Endothelial cell of umbilical vein (primary cell): ENCODE measurements around the gene DSC1. TPM values are rescaled to one million over a fixed set of nuclear protein-coding genes. Genes with fewer than 3 reads are reported as not detected.

Source experiments
- BruUV-seq: library from RNA; stranded (reverse); fragments of 400-500 nt; replicated peaks from 2 replicates; lab custom pipeline; 2021; lab: Mats Ljungman, UMichigan
- CTCF ChIA-PET: fragments of 300-600, 350-600 bp; sonication (Branson Sonifier 250); formaldehyde crosslinking; loops from one replicate; lab custom pipeline; 2021; ENCODE audit warnings: antibody characterized with exemption, inconsistent platforms; lab: Charles Lee
- POLR2A ChIA-PET: fragments of 300-600, 350-600 bp; sonication (Branson Sonifier 250); formaldehyde crosslinking; loops from one replicate; lab custom pipeline; 2021; ENCODE audit warnings: antibody characterized with exemption, inconsistent platforms; lab: Charles Lee
- DNase-seq: peaks from one replicate; pipeline ENCODE4 v3.0.0-alpha.2; 2011; ENCODE audit warnings: low read depth, low spot score
- FAIRE-seq: peaks from 2 replicates; lab custom pipeline; 2011; peaks lifted over from hg19 to GRCh38; lab: Jason Lieb, UNC
- H2AFZ ChIP-seq: 2 replicates; pipeline ENCODE4 v1.6.0; 2012; ENCODE audit warnings: low read depth, low read length, control low read depth, inconsistent platforms
- H3K27ac ChIP-seq: 2 replicates; pipeline ENCODE4 v1.5.1; 2011; ENCODE audit warnings: low read depth, mild to moderate bottlenecking, control low read depth, low read length, moderate library complexity; ENCODE audit not compliant: insufficient read depth
- H3K27me3 ChIP-seq, 2 experiments: 2 replicates each; pipeline versions ENCODE4 v1.6.0 to v1.6.1; 2011; ENCODE audit warnings: low read length in 2 of 2, mixed read lengths in 1 of 2; ENCODE audit not compliant: control insufficient read depth in 2 of 2, insufficient read depth in 2 of 2
- H3K36me3 ChIP-seq, 2 experiments: 2 replicates in 1 of 2; 3 replicates in 1 of 2; pipeline ENCODE4 v1.5.1; 2011; ENCODE audit warnings: low read length in 2 of 2, mild to moderate bottlenecking in 1 of 2, moderate library complexity in 1 of 2; ENCODE audit not compliant: control insufficient read depth in 2 of 2, insufficient read depth in 2 of 2; ENCODE audit errors: extremely low read depth in 1 of 2
- H3K4me1 ChIP-seq: 3 replicates; pipeline ENCODE4 v1.5.1; 2011; ENCODE audit warnings: mild to moderate bottlenecking, low read length; ENCODE audit not compliant: control insufficient read depth, insufficient read depth; ENCODE audit errors: extremely low read depth
- H3K4me2 ChIP-seq: 2 replicates; pipeline ENCODE4 v1.6.1; 2011; ENCODE audit warnings: low read length, control low read depth, mixed read lengths; ENCODE audit not compliant: insufficient read depth
- H3K4me3 ChIP-seq, 3 experiments: fragments of 200-600 bp in 1 of 3; sonication (generic), shearing (Covaris generic) in 1 of 3; replicated peaks in 1 of 3; 2 replicates each; pipeline ENCODE4 v1.5.1; 2011 to 2016; ENCODE audit warnings: control low read depth in 3 of 3, low read length in 3 of 3, mild to moderate bottlenecking in 2 of 3, inconsistent platforms in 1 of 3, low read depth in 1 of 3, moderate library complexity in 1 of 3; ENCODE audit not compliant: insufficient read depth in 1 of 3
- H3K79me2 ChIP-seq: 2 replicates; pipeline ENCODE4 v1.6.0; 2012; ENCODE audit warnings: low read length, inconsistent platforms; ENCODE audit not compliant: control insufficient read depth, insufficient read depth
- H3K9ac ChIP-seq: replicated peaks from 2 replicates; pipeline ENCODE3; 2011; ENCODE audit warnings: low read length, control low read depth; ENCODE audit not compliant: insufficient read depth; ENCODE audit errors: extremely low read depth
- H3K9me1 ChIP-seq: replicated peaks from 3 replicates; pipeline ENCODE4 v1.6.0; 2011; ENCODE audit warnings: mild to moderate bottlenecking, low read length; ENCODE audit not compliant: control insufficient read depth, insufficient read depth; ENCODE audit errors: extremely low read depth
- H3K9me3 ChIP-seq: replicated peaks from 2 replicates; pipeline ENCODE4 v1.5.1; 2012; ENCODE audit warnings: low read length, inconsistent platforms; ENCODE audit not compliant: control insufficient read depth, insufficient read depth
- H4K20me1 ChIP-seq: replicated peaks from 2 replicates; pipeline ENCODE3; 2011; ENCODE audit warnings: mild to moderate bottlenecking, low read length; ENCODE audit not compliant: control insufficient read depth, insufficient read depth; ENCODE audit errors: extremely low read depth
- CTCF ChIP-seq, 2 donors: IDR thresholded peaks; 1 replicate in 1 of 2; 2 replicates in 1 of 2; pipeline ENCODE4 v1.5.1; 2011; ENCODE audit warnings: low read length in 2 of 2, mild to moderate bottlenecking in 2 of 2, moderate library complexity in 2 of 2, control low read depth in 1 of 2, inconsistent platforms in 1 of 2, low read depth in 1 of 2; ENCODE audit not compliant: insufficient read depth in 1 of 2; ENCODE audit errors: extremely low read depth in 1 of 2
- EZH2 ChIP-seq: IDR thresholded peaks from 2 replicates; pipeline ENCODE4 v1.6.1; 2012; ENCODE audit warnings: borderline replicate concordance, low read depth, mild to moderate bottlenecking, moderate library complexity, low read length, inconsistent platforms; ENCODE audit not compliant: severe bottlenecking
- FOS ChIP-seq: IDR thresholded peaks from 2 replicates; pipeline ENCODE4 v1.6.1; 2011; ENCODE audit warnings: mild to moderate bottlenecking, low read length, moderate library complexity, borderline replicate concordance; ENCODE audit not compliant: insufficient read depth
- GATA2 ChIP-seq: IDR thresholded peaks from 2 replicates; pipeline ENCODE4 v1.7.0; 2011; ENCODE audit warnings: low read depth, mild to moderate bottlenecking, moderate library complexity, mixed read lengths, low read length; ENCODE audit not compliant: insufficient read length, insufficient read depth
- JUN ChIP-seq: IDR thresholded peaks from 2 replicates; pipeline ENCODE4 v1.6.1; 2011; ENCODE audit warnings: borderline replicate concordance, low read depth; ENCODE audit not compliant: insufficient read length, insufficient read depth
- MAX ChIP-seq: IDR thresholded peaks from 2 replicates; pipeline ENCODE4 v1.6.1; 2011; ENCODE audit not compliant: insufficient read depth, insufficient read length
- MYC ChIP-seq: IDR thresholded peaks from one replicate; pipeline ENCODE4 v1.6.1; 2011; ENCODE audit warnings: mild to moderate bottlenecking, low read depth, low read length
- POLR2A ChIP-seq: IDR thresholded peaks from 2 replicates; pipeline ENCODE4 v1.6.1; 2012; ENCODE audit warnings: low read depth, mild to moderate bottlenecking, control low read depth, low read length
- POLR2AphosphoS5 ChIP-seq: IDR thresholded peaks from 2 replicates; pipeline ENCODE4 v1.6.1; 2012; ENCODE audit warnings: low read depth, mild to moderate bottlenecking, control low read depth, low read length, moderate library complexity; ENCODE audit not compliant: insufficient read depth
- dilution Hi-C: fragments of 300-500 bp; cut with MboI; formaldehyde crosslinking; loops from one replicate; pipeline ENCODE4 v1.15.0; 2019; ENCODE audit warnings: low sequenced_read_pairs; ENCODE audit not compliant: extremely low pct_ligation_motif_present
- intact Hi-C: fragments of 100-400 bp; cut with micrococcal nuclease; formaldehyde crosslinking; loops from one replicate; pipeline ENCODE4 v1.10.0; 2022
- polyA plus RNA-seq, 4 experiments: library from polyadenylated mRNA; depleted of rRNA in 3 of 4; stranded (reverse) in 3 of 4; unstranded in 1 of 4; fragments of >200 nt; gene quantifications; 2 replicates each; pipeline versions ENCODE4 v1.2.1 to v1.2.3, GENCODE V29; 2011 to 2012; ENCODE audit warnings: missing spikeins in 1 of 4
- total RNA-seq: library from RNA; stranded (reverse); gene quantifications from 2 replicates; pipeline ENCODE4 v1.2.3, GENCODE V29; 2021

Gene DSC1
- total and polyA plus RNA-seq, 2 donors (not counting 3 experiments of a cell fraction or from before 2014, with no cell fraction given), result not detected

GRCh38 chr18:31120594-31120993 is 42.1 kb downstream of the DSC1 start:
- no peak for FAIRE-seq

More at GRCh38 chr18:31120594-31120993, 42.1 kb downstream of the DSC1 start:
- Histone ChIP-seq H3K27me3 (no peaks in the 10 kb centered on the region), H2AFZ (no peak overlapping the region), H3K4me1 (no peaks in the 10 kb centered on the region), H3K9me3 (no peaks in the 10 kb centered on the region), H4K20me1 (no peaks in the 10 kb centered on the region), H3K4me3 (no peak overlapping the region), H3K36me3 (no peaks in the 10 kb centered on the region), H3K4me2 (no peak overlapping the region), H3K79me2 (no peaks in the 10 kb centered on the region), H3K27ac (no peak overlapping the region), H3K9ac (no peak overlapping the region), H3K9me1 (no peaks in the 10 kb centered on the region)
- ChIA-PET CTCF (no interaction called here), POLR2A (no interaction called here)
- intact Hi-C loops (no loop called here), dilution Hi-C loops (no loop called here)
- TF ChIP-seq MYC (no peak), FOS (no peak), MAX (no peak), CTCF (IDR thresholded peaks at IDR 0.05; ENCODE audit: extremely low read depth in 1 of 2, insufficient read depth in 1 of 2, low read depth in 1 of 2, low read length in 2 of 2) (no peak), EZH2 (no peak), POLR2A (no peak), JUN (no peak), GATA2 (no peak), POLR2AphosphoS5 (no peak)
- BruUV-seq, result no TSS peak
- DNase-seq, result no peak
